ENCODE measurements around the gene PIP5K1C.

Gene PIP5K1C

DNA sequence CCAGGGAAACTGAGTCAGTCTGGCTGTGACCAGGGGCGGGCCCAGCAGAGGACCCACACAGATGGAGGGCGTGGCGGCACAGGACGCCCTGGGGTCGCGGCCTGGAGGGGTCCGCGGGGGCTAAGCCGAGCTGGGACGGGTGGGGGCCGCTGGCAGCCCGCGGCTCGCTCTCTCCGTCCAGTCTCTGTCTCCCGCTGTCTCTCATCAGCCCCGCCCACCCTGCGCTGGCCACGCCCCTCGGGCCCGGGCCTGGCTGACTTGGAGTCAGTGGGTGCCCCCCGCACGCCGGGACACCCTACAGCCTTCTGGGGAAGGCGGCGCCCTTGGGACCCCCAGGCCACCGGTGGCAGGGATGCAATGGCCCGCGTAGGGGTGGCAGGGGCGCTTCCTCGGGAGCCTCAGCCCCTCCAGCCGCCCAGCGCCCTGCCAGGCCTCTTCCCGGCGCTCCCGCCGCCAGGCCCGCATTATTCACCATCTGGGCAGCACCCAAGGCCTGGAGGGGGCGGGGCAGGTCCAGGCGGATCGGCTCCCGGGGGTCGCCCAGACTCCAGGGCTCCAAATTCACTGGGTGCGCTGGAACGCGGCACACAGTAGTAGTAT is 93.5 kb downstream of the PIP5K1C start, which contains the start of gene TBXA2R:
TSS of gene TBXA2R (minus strand) at position 186 of the 600 bp plus-strand sequence. CDS start 6,241 bp downstream, outside the sequence.
- H3K4me3 ChIP-seq (ENCODE audit: low read depth, low read length), result peak within 1 kb of the TSS; percentile 68
- DNase-seq (ENCODE audit: low read depth), result peak; percentile 58
- TF ChIP-seq, protein P1, sequence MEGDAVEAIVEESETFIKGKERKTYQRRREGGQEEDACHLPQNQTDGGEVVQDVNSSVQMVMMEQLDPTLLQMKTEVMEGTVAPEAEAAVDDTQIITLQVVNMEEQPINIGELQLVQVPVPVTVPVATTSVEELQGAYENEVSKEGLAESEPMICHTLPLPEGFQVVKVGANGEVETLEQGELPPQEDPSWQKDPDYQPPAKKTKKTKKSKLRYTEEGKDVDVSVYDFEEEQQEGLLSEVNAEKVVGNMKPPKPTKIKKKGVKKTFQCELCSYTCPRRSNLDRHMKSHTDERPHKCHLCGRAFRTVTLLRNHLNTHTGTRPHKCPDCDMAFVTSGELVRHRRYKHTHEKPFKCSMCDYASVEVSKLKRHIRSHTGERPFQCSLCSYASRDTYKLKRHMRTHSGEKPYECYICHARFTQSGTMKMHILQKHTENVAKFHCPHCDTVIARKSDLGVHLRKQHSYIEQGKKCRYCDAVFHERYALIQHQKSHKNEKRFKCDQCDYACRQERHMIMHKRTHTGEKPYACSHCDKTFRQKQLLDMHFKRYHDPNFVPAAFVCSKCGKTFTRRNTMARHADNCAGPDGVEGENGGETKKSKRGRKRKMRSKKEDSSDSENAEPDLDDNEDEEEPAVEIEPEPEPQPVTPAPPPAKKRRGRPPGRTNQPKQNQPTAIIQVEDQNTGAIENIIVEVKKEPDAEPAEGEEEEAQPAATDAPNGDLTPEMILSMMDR (conservative IDR thresholded peaks at IDR 0.05; ENCODE audit: low read depth, low read length), result no peak

DNA sequence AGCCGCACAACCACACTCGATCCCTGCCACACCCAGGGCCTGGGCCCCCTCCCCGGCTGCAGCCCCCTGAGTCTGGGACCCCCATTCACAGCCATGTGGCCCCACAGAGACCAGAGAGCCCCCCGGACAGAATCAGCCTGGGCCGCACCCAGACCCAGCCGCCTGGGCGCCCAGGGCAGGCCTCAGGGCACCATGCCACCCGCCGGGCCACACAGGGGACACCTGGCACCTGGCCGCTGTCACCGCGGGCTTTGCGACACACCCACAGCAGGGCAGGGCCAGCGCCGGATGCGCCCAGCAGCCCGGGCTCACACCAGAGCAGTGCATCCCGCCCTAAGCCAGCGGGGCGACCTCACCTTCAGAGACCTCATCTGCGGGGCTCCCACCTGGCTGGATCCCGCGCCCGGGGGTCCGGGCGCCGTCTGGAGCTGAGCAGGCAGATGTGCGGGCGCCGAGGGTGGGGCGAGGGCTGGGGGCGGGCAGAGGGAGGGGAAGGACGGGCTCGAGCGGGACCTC is 94.0 kb downstream of the PIP5K1C start:
- no peak for DNase-seq (ENCODE audit: low read depth)
- H3K4me3 ChIP-seq (ENCODE audit: low read depth, low read length), result peak overlapping the region; percentile 68
- TF ChIP-seq, protein P1 (conservative IDR thresholded peaks at IDR 0.05; ENCODE audit: low read depth, low read length), result no peak

DNA sequence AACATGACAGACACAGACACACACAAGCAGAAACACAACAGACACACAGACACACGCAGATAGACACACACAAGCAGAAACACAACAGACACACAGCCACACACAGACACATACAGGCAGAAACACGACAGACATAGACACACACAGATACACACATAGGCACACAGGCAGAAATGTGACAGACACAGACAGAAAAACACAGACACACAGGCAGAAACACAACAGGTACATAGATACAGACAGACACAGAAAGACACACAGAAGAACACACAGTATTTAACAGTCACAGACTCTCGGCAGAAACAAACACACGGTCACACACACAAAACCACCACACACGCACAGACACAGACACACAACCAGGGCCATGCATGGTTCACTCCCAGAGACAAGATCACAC is 94.5 kb downstream of the PIP5K1C start:
- no peak for DNase-seq (ENCODE audit: low read depth)
- H3K4me3 ChIP-seq (ENCODE audit: low read depth, low read length), result peak overlapping the region; percentile 68
- TF ChIP-seq, protein P1 (conservative IDR thresholded peaks at IDR 0.05; ENCODE audit: low read depth, low read length), result no peak

DNA sequence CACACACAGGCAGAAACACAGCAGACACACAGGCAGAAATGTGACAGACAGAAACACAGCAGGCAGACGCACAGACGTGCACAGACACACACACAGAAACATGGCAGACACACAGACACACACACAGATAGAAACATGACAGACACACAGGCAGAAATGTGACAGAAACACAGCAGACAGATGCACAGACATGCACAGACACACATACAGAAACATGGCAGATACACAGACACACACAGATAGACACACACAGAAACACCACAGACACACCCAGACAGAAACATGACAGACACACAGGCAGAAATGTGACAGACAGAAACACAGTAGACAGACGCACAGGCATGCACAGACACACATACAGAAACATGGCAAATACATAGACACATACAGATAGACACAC is 94.9 kb downstream of the PIP5K1C start:
- DNase-seq (ENCODE audit: low read depth), result no peak
- H3K4me3 ChIP-seq (ENCODE audit: low read depth, low read length), result peak overlapping the region; percentile 68
- TF ChIP-seq, protein P1 (conservative IDR thresholded peaks at IDR 0.05; ENCODE audit: low read depth, low read length), result no peak

DNA sequence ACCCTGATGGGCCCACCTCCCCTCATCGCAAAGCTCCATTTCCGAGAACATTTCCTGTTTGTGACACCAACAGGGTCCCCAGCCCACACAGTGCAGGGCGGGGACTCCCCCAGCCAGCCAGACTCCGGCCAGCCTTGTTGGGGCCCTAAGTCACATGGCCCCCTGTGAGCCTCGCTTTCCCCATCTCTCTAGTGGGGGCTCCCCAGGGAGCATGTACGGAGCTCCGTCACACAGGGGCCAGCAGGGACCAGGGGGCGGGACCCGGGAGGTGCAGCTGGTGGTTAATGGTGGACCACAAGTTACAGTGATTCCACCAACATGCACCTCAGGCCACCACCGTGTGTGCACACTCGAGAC is 95.3 kb downstream of the PIP5K1C start:
- no peak for DNase-seq (ENCODE audit: low read depth)
- H3K4me3 ChIP-seq (ENCODE audit: low read depth, low read length), result peak overlapping the region; percentile 20

DNA sequence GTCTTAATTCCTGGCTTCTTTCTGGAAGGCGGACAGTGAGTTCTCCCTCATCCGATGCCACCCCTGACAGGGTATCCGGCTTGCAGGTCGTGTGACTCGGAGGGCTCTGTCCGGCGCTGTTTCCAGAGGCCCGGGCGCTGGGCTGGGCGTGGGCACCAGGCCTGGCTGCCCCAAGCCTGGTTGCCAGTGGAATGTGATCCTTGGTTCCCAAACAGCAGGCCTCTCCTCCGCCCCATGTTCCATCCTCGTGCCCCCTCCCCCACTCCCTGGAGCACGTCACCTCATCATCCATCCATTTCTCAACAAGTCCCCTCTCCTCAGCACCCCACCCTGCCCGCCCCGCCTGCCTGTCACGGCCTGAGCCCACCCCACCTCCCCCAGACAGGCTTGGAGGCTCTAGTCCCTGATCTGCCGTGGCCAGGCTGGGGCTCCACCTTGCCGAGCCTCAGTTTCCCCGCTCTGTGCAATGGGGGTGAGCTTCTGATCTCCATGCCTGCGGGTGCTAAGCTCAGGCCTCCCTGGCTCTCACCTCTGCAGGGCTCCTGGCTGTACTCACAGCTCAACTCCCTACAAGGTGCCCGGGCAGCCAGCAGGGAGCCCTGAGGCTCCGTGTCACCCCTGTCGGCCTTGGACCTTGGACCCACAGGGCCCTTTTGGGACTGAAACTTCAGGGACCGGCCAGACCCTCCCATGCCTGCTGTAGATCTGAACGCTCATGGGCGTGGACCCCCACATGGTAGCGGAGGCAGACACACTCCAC is 95.9 kb downstream of the PIP5K1C start:
- TF ChIP-seq, protein P1 (conservative IDR thresholded peaks at IDR 0.05; ENCODE audit: low read depth, low read length), result no peak
- DNase-seq (ENCODE audit: low read depth), result no peak
- H3K4me3 ChIP-seq (ENCODE audit: low read depth, low read length), result no peak overlapping the region

More for the DNA sequence above, 95.3 kb downstream of the PIP5K1C start:
- TF ChIP-seq, protein P1 (conservative IDR thresholded peaks at IDR 0.05; ENCODE audit: low read depth, low read length), result no peak
